Body of pancreas (tissue), 4 donors: ENCODE data around the gene TOM1L2.

ENCODE experiments used
- POLR2A ChIP-seq, 3 donors: fragments of 450-650 bp; IDR thresholded peaks; one replicate each; pipeline ENCODE4 v1.6.1; 2016; ENCODE audit warnings: antibody characterized with exemption in 3 of 3, mild to moderate bottlenecking in 2 of 3
- TF ChIP-seq, protein P1 (sequence below), 7 experiments: fragments of 450-650 bp in 4 of 7; fragments of 200-600 bp in 3 of 7; sonication (generic) in 3 of 7; IDR thresholded peaks; one replicate each; pipeline ENCODE4 v1.5.1; 2016 to 2019; ENCODE audit warnings: antibody characterized with exemption in 7 of 7

DNA sequence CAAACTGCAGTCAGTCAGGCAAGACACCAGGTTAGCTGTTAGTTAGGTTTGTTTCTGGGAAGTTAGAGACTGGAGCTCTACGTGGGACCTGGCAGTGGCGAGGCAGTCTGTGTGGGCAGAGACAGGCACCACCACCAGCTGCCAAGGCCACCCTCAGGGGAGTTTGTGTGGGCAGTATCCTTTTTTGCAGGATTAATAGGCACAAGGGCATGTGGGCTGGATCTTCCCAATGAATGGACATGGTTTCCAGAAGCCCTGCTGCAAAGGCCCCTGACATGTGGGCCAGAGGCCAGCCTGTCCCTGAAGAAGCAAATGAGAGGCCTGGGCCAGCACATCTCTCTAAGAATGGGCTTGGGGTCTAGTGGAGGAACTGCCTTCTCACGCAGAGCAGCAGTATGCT is 116.2 kb downstream of the TOM1L2 start:
- TF ChIP-seq POLR2A (IDR thresholded peaks at IDR 0.05) = no peak
- TF ChIP-seq, protein P1, sequence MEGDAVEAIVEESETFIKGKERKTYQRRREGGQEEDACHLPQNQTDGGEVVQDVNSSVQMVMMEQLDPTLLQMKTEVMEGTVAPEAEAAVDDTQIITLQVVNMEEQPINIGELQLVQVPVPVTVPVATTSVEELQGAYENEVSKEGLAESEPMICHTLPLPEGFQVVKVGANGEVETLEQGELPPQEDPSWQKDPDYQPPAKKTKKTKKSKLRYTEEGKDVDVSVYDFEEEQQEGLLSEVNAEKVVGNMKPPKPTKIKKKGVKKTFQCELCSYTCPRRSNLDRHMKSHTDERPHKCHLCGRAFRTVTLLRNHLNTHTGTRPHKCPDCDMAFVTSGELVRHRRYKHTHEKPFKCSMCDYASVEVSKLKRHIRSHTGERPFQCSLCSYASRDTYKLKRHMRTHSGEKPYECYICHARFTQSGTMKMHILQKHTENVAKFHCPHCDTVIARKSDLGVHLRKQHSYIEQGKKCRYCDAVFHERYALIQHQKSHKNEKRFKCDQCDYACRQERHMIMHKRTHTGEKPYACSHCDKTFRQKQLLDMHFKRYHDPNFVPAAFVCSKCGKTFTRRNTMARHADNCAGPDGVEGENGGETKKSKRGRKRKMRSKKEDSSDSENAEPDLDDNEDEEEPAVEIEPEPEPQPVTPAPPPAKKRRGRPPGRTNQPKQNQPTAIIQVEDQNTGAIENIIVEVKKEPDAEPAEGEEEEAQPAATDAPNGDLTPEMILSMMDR (IDR thresholded peaks at IDR 0.05) = no peak
